HG03039 (cell line): Measurements from ENCODE around the gene TNFRSF17.
"Not testable (repeated sequence)": the region's sequence is repeated elsewhere in the genome, so short reads cannot be mapped to it uniquely, and the experiment has no call there.

Source experiments
- ATAC-seq: cut with Tn5 transposase; IDR thresholded peaks from one replicate; pipeline ENCODE4 v1.9.1; 2021; ENCODE audit warnings: mild to moderate bottlenecking, moderate library complexity; ENCODE audit not compliant: unreplicated experiment

Gene TNFRSF17

GRCh38 chr16:11968577-11968976, 3.6 kb downstream of the TNFRSF17 start:
- ATAC-seq, result no peak

DNA sequence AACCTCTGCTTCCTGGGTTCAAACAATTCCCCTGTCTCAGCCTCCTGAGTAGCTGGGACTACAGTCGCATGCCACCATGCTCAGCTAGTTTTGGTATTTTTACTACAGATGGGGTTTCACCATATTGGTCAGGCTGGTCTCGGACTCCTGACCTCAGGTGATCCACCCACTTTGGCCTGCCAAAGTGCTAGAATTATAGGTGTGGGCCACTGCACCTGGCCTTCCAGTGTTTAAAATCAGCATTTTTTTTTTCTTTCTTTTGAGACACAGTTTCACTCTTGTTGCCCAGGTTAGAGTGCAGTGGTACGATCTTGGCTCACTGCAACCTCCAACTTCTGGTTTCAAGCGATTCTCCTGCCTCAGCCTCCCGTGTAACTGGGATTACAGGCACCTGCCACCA, 5.3 kb downstream of the TNFRSF17 start:
- ATAC-seq, result not testable (repeated sequence)

- ATAC-seq, result no peak
These were observed 7.1 kb downstream of the TNFRSF17 start for GRCh38 chr16:11972128-11972527.

DNA sequence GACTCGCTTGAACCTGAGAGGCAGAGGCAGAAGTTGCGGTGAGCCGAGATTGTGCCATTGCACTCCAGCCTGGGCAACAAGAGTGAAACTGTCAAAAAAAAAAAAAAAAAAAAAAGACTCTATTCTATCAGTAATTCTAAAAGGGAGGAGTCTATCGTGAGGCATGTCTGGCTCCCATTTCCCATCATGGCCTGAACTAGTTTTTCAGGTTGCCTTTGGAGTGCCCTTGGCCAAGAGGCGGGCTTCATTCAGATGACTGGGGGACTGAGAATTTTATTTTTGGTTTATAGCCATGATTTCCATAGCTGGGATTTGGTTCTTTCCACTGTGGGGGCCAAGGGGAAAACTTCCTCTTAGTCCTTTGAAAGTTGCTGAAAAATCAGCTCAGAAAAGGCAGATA, 8.1 kb downstream of the TNFRSF17 start:
- no peak for ATAC-seq

GRCh38 chr16:11976850-11977375, 11.9 kb downstream of the TNFRSF17 start:
- ATAC-seq, result no peak

GRCh38 chr16:11977376-11978041, 12.5 kb downstream of the TNFRSF17 start:
- ATAC-seq, result no peak

- ATAC-seq, result no peak
These were observed 13.1 kb downstream of the TNFRSF17 start for GRCh38 chr16:11978080-11978479.

DNA sequence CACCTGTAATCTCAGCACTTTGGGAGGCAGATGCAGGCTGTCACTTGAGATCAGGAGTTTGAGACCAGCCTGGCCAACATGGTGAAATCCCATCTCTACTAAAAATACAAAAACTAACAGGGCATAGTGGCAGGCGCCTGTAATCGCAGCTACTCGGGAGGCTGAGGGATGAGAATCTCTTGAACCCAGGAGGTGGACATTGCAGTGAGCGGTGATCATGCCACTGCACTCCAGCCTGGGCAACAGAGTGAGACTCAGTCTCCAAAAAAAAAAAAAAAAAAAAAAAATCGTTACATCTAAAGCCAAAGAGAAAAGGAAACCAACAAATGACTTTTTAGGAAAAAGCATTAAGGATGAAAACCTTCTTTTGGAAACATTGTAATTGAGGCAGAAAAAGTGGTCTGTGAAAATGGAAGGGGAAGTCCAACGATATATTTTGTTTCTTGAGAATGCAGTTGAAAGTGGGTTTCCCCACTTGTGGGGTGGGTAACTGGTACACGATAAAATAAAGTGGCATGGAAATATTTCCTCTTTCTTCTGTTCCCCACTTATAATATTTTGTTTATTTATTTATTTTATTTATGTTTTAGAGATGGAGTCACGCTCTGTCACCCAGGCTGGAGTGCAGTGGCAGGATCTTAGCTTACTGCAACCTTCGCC, 14.1 kb downstream of the TNFRSF17 start:
- no peak for ATAC-seq

GRCh38 chr16:11980136-11980844, 15.3 kb downstream of the TNFRSF17 start:
- no peak for ATAC-seq

DNA sequence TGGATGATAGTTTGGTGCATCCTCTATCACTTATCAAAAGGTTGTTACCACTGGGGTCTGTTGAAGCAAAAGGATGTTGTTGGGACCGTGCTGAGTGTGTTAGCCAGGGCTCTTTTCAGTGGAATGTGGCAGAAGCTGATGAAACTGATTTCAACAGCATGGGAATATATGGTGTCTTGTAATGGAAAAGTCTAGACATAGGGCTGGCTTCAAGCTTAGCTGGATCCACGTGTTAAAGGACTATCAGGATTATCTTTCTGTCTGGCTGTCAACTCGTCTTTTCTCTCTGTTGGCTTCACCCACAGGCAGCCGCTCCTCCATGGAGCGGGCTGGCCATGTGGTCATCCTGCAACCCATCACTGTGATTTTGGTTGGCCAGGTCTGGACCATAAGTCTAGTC, 20.2 kb downstream of the TNFRSF17 start:
- ATAC-seq, result no peak

DNA sequence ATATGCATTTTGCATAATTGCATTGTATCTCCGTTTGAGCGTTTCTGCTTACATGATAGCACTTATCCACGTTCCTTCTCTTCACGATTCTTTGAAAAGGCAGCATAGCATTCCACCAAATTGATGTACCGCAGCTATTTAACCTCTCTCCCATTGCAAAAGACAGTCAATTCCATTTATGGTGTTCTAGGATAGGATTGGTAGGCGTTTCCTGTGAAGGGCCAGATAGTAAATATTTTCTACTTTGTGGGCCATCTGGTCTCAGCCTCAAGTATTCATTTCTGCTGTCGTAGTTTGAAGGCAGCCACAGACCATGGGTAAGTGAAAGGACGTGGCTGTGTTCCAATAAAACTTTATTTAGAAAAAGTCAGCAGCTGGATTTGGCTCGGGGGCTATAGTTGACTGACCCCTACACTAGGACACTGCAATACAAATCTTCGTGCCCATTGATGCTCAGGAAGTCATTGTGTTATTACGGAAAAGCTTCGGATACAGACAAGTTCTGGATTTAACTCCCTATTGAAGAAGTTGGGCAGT, 21.6 kb downstream of the TNFRSF17 start:
- ATAC-seq, result no peak

- ATAC-seq, result no peak
These were observed 23.4 kb downstream of the TNFRSF17 start for GRCh38 chr16:11988258-11988978.

DNA sequence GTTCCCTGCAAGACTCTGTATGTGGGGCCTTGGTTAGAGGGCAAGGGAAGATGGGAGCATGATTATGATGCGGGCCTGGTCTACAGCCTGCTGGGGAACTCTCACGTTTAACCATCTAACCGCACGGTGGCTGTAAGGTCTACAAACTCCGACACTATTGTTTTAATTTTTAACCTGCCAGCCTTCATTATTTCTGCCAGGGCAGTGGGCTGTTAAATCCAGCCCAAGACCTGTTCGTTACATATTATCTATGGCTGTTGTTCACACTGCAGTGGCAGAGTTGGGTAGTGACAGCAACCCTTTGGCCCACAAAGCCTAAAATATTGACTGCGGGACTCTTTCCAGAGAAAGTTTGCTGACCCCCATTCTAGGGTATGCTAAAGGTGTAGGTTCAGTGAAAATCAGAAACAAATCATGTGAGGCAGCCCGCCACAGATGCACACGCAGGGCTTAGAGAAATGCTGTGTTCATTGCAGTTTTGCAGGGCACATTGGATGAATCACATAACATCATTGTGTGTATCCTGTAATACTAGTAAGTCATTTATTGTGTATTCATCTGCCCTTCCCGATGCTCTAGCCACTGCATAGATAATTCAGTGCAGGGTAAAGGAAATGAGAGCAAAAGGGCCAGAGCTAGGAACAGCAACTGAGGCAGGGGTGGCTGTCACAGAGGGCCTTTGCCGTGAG, 25.8 kb downstream of the TNFRSF17 start:
- no peak for ATAC-seq

DNA sequence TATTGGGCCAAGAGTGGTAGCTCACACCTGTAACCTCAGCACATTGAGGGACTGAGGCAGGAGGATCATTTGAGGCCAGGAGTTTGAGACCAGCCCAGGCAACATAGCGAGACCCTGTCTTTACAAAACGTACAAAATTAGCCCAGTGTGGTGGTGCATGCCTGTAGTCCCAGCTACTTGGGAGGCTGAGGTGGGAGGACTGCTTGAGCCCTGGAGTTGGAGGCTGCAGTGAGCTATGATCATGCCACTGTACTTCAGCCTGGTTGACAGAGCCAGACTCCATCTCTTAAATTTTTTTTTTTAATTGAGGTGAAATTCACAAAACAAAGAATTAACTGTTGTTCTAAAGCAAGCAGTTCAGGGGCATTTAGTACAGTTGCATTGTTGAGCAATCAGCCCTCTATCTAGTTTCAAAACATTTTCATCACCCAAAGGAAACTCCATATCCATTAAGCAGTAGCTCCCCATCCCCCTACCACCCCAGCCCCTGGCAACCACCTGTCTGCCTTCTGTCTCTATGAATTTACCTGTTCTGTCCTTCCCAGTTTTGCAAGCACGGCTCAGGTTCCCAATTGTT, 27.1 kb downstream of the TNFRSF17 start:
- no peak for ATAC-seq

DNA sequence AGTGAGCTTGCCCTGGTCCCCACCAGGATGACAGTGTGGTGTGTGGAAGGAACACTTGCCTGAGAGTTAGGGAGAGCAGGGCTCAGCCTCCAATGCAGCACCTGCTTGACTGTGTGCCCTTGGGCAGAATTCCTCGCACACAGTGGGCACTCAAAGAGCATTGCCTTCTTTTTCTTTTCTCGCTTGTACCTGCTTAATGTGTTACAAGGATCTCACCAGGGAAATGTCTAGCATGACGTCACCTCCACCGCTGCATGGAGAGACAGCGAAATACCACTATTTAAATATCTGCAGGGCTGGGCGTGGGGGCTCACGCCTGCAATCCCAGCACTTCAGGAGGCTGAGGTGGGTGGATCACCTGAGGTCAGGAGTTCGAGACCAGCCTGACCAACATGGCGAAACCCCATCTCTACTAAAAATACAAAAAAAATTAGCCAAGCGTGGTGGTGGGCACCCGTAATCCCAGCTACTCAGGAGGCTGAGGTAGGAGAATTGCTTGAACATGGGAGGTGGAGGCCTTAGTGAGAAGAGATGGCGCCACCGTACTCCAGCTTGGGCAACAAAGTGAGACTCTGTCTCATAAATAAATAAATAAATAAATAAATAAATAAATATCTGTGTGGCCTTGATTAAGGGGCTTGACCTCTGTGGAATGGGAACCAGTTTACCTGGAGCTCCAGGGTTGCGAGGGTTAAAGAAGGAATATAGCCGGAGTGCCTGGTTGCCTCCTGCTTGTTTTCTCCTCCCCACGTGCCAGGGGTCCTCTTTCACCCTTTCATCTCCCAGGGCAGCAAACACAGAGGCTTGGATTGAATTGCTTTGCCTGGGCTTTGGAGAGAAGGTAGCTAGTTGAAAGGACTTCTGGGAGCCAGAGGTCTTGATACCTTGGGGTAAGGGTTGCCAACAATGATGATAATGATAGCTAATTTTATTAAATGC, 27.8 kb downstream of the TNFRSF17 start:
- ATAC-seq, result no peak

- no peak for ATAC-seq
These were observed 29.4 kb downstream of the TNFRSF17 start for GRCh38 chr16:11994143-11995119.

DNA sequence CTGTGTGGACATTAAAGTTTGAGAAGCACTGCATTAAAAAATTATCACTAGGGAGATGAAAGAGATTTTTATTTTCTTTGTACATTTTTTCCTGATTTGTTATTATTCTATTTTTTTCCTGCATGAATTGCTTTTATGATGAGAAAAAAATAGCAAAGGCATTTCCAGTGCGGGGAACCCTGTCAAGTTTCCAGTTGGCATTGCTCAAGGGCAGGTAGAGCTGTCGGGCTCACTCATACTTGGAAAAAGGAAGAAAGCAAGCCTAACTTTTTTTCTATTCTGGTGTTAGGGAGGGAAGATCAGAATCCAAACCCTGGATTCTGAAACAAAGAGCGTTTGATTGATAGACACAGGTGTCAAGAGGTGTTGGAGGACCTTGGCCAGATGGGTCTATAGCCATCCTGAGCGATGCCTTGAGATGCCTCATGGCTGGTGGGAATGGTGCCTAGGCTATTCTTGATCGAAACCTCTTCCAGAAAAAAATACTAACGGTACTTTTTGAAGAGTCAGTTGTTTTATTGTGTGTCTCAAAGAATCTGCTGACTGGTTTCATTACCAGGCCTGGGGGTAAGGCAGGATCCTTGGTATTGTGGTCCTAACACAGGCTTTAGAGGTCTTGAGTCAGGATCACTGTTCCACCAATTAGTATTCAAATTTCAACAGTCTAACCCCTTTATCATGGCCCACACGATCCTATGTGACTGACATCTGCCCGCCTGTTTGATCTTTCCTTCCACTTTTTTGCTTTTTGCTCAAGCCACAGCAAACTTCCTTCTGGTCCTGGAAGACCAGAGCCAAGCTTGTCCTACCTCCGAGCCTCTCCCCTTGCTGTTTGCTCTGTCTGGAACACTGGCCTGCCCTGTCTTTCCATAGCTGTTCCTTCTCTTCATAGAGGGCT, 31.7 kb downstream of the TNFRSF17 start:
- ATAC-seq, result no peak
